ENCODE data around the gene P3H4. TPM values are rescaled to one million over a fixed set of nuclear protein-coding genes. Genes with fewer than 3 reads are reported as not detected.

Gene P3H4
- total RNA-seq, 1 experiment from 2014 or later, result 24.0 TPM

DNA sequence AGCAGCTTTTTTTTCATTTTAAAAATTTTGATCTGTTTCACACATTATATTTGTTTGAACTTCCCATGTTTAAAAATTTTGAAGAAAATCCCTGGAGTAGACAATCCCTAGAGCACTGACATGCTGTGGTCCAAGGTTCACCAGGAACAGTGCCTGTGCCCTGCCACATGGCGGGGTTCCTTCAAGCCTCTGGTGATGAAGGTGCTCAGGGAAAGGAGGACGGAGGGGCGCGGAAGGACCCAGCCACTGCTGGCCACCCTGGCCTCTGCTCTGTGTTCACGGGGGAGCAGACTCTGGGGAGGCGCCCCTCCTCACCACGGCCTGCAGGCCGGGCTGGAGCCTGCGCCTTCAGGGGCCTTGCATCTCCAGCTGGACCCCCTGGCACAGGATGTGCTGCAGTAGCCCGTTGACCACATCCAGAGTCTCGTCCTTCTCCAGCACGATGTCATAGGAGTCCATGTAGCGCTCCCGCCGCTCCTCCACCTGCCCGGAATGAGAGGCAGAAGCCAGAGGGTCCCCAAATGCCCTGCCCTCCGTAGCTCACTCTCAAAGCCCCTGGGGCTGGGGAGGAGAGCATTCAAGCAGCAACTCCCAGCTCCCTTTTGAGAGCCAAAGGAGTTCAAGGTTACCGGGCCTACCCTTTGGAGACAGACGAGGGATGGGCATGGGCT, 13.6 kb upstream of the P3H4 start:
- no peaks in the 10 kb centered on the region for H3K9me3 ChIP-seq (ENCODE audit: control insufficient read depth, low read depth, low read length)
- Mint-ChIP-seq H3K27ac (no peak overlapping the region), H3K4me3 (no peak overlapping the region), H3K36me3 (ENCODE audit: insufficient read depth in 1 of 3, low read depth in 3 of 3) (peaks cover 24 to 60% (median 57%) of the 10 kb centered on the region in 3 experiments; a peak in 6 of 7 replicates), H3K9me3 (no peaks in the 10 kb centered on the region), H3K27me3 (ENCODE audit: low read depth) (no peaks in the 10 kb centered on the region), H3K4me1 (peaks cover 2 to 5% of the 10 kb centered on the region in 2 experiments; a peak in 2 of 4 replicates)
- DNase-seq, result no peak
- no peak overlapping the region for H3K18ac ChIP-seq (ENCODE audit: insufficient read length, low read depth, low read length)
- H3K9ac ChIP-seq (ENCODE audit: extremely low read depth, insufficient read length, low read length), result no peak overlapping the region
- no peak overlapping the region for H2BK120ac ChIP-seq (ENCODE audit: low read depth, low read length, poor library complexity, severe bottlenecking)
- H3K27me3 ChIP-seq (ENCODE audit: insufficient read depth, low read length), result no peaks in the 10 kb centered on the region
- no peak overlapping the region for H3K23ac ChIP-seq (ENCODE audit: insufficient read length, low read depth, low read length)
- no peak overlapping the region for H3K14ac ChIP-seq (ENCODE audit: insufficient read depth, low read length)
- no peaks in the 10 kb centered on the region for H4K20me1 ChIP-seq (ENCODE audit: control insufficient read depth, insufficient read depth, insufficient read length)
- no peak overlapping the region for H4K8ac ChIP-seq (replicated peaks; ENCODE audit: insufficient read length, low read depth, low read length)
- H2BK5ac ChIP-seq (ENCODE audit: insufficient read length, low read length), result no peak overlapping the region
- no peak overlapping the region for H2BK20ac ChIP-seq (ENCODE audit: low read depth, low read length, poor library complexity, severe bottlenecking)
- H3K4me1 ChIP-seq (ENCODE audit: insufficient read depth, low read length), result no peaks in the 10 kb centered on the region
- H3K23me2 ChIP-seq (ENCODE audit: insufficient read length, low read depth, low read length, poor library complexity, severe bottlenecking), result no peaks in the 10 kb centered on the region
- no CpG with 5 or more reads among the region's 19 CpGs for WGBS (ENCODE audit: extremely low coverage, insufficient read length, low lambda C conversion rate)
- H4K5ac ChIP-seq (ENCODE audit: insufficient read length, low read depth, low read length), result no peak overlapping the region
- no peak overlapping the region for H2AFZ ChIP-seq (ENCODE audit: low read length)
- no peak overlapping the region for H3K27ac ChIP-seq (ENCODE audit: insufficient read length, low read depth, low read length)
- no peaks in the 10 kb centered on the region for H3K79me1 ChIP-seq (ENCODE audit: insufficient read depth, low read depth, low read length, poor library complexity, severe bottlenecking)
- H3T11ph ChIP-seq (ENCODE audit: low read length), result no peak overlapping the region
- no peak overlapping the region for H2AK5ac ChIP-seq (ENCODE audit: insufficient read length, low read length)
- no peaks in the 10 kb centered on the region for H3K79me2 ChIP-seq (ENCODE audit: insufficient read depth, low read length)
- TF ChIP-seq, protein P1, sequence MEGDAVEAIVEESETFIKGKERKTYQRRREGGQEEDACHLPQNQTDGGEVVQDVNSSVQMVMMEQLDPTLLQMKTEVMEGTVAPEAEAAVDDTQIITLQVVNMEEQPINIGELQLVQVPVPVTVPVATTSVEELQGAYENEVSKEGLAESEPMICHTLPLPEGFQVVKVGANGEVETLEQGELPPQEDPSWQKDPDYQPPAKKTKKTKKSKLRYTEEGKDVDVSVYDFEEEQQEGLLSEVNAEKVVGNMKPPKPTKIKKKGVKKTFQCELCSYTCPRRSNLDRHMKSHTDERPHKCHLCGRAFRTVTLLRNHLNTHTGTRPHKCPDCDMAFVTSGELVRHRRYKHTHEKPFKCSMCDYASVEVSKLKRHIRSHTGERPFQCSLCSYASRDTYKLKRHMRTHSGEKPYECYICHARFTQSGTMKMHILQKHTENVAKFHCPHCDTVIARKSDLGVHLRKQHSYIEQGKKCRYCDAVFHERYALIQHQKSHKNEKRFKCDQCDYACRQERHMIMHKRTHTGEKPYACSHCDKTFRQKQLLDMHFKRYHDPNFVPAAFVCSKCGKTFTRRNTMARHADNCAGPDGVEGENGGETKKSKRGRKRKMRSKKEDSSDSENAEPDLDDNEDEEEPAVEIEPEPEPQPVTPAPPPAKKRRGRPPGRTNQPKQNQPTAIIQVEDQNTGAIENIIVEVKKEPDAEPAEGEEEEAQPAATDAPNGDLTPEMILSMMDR (conservative IDR thresholded peaks at IDR 0.05), result no peak
- H2BK15ac ChIP-seq (ENCODE audit: low read depth, low read length), result no peak overlapping the region
- no peak overlapping the region for H3K56ac ChIP-seq (ENCODE audit: insufficient read length, low read depth, low read length)
- no peak overlapping the region for H3K4ac ChIP-seq (ENCODE audit: low read depth, low read length)
- H3K4me2 ChIP-seq (ENCODE audit: insufficient read depth, insufficient read length, low read length), result no peak overlapping the region
- H4K91ac ChIP-seq (ENCODE audit: insufficient read length, low read depth, low read length), result no peak overlapping the region
- H2BK12ac ChIP-seq (ENCODE audit: insufficient read length, low read depth, low read length), result no peak overlapping the region

Data from H9 (cell line).